Stimulated activated CD8-positive, alpha-beta memory T cell treated with anti-CD3 and anti-CD28 coated beads, Interleukin-15, amount 100 ng/mL, for 1 hour (primary cell): ENCODE measurements around the gene MOSMO.
"Not testable (repeated sequence)": the region's sequence is repeated elsewhere in the genome, so short reads cannot be mapped to it uniquely, and the experiment has no call there.

Experiments used
- DNase-seq: peaks from one replicate; pipeline ENCODE4 v3.0.0-alpha.2; 2020; ENCODE audit warnings: low read depth

MOSMO gene

GRCh38 chr16:22003195-22003594 lies 4.7 kb upstream of the MOSMO start:
- no peak for DNase-seq

GRCh38 chr16:22004341-22004740 lies 3.6 kb upstream of the MOSMO start:
- DNase-seq = no peak

GRCh38 chr16:22005746-22006145 lies 2.2 kb upstream of the MOSMO start:
- no peak for DNase-seq

DNA sequence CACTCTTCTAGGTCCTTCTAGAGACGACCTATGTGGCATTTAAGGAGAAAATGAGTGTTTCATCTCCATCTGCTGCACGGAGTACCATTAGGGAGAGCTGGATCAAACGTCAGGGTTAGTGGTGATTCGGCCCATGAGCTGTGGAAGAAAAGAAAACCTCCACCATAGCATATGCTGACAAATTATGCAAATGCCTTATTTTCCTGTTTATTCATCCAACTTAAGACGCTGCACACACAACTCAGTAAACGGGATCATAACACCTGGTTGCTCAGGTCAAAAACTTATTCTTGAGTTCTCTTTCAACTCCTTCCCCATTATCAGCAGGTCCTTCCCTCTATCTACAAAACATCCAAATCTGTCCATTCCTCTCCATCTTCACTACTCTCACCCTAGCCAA lies 1.3 kb upstream of the MOSMO start:
- DNase-seq = no peak

DNA sequence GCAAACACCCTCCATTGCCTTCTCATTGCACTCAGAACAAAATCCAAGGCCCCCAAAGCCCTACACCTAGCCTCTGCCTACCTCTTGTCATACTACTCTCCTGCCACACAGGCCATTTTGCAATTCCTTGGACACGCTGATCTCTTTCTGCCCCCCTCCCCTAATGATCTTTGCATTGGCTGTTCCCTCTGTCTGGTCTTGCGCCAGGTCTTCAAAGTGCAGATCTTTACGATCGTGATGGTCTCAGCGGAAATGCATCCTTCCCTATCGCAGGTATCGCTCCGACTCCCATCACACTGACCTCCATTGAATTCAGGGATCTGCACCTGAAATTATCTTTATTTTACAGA lies 777 bp upstream of the MOSMO start:
- DNase-seq = no peak

GRCh38 chr16:22008215-22009059 lies 526 bp downstream of the MOSMO start:
- DNase-seq = no peak

DNA sequence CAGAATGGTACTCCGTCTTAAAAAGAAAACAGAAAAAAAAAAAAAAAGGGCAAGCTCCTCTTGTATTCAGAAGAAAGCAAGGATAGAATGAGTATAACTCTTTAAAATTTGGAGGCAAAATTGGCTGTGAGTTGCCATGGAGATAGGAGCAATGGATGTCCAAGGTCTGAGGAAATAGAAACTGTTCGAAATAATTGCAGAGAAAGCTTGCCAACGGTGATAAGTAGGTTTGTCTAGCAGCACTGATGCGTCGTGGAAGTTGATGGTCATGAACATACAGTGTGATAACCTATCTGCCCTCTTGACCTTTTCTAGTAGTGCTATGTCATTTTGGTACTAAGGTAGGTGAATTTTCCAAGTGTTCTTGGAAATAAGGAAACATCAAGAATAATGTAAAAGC lies 3.0 kb downstream of the MOSMO start:
- no peak for DNase-seq

DNA sequence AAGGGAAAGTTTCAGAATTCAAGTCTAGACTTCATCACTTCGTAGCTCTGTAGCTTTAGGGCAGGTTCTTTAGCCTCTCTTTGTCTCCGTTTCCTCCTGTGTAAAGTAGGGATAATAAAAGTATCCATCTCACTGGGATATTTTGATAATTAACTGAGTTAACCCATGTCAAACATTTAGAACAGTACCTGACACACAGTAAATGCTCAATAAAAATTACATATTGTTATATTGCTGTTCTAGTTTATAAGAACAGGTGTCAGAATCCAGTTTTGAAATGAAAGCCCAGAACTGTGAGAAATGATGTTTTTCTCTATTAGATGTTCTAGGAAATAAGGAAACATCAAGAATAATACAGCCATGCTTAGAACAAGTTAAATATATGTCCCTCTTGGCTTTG lies 4.3 kb downstream of the MOSMO start:
- DNase-seq = no peak

- no peak for DNase-seq
Observed at GRCh38 chr16:22013486-22013885, 5.6 kb downstream of the MOSMO start.

DNA sequence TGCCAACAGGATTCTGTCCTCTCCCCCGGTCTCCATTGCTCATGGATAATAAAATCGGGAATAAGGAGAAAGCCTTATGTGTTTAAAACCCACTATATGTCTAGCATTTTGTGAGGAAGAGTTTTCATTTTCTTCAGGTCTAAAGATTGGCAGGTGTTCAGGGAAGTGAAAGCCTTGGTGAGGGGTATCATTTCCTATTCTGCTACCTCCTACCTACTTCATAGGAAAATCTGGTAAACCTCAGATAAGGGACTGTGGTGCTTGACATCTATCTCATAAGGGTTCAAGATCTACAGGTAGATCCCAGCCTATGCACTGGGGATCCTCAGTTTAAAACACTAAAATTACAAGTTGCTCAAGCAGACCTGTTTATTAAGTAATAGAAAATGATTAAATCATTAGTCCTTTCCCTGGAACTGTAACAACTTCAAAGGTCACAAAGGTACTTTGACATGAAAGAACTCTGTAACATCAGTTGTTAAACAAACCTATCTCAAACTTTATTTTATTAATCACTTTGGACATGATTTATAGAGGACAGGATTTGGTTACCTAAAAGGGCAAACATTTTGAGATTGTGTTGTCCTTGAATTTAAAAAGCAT lies 6.5 kb downstream of the MOSMO start:
- DNase-seq = no peak

DNA sequence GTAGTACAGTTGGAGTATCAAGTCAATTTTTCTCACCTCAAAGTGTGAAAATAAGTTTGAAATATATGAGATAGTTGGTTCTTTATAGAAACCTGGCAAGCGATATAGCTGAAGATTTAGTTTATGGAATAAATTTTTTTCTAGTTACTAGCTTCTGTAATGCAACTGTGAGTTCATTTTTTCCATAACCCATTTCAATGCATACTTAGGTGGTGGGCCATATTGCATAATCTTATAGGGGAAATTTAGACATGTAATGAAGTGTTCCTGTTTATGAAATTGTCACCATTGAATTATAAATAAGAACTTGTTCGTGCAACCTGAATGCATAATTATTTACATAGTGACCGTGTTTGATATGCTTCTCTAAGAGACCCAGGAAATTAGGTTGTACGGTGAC lies 9.0 kb downstream of the MOSMO start:
- no peak for DNase-seq

DNA sequence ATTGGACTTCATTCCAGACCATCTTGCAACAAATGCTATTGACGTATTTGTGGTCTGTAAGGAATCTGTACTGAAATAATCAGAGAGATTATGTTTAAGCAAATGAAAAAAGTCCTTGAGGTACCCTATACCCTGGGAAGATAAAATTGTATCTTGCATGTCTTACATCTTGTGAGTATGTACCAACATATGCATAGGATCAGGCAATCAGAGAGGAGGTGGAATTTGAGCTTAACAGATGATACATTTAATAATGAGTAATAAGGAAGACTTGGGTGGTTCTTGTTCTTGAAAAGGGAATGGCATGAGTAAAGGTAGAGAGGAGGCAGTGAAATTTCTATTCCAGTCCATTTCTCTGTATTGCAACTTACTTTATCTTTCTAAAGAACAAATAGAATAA lies 10.6 kb downstream of the MOSMO start:
- no peak for DNase-seq

DNA sequence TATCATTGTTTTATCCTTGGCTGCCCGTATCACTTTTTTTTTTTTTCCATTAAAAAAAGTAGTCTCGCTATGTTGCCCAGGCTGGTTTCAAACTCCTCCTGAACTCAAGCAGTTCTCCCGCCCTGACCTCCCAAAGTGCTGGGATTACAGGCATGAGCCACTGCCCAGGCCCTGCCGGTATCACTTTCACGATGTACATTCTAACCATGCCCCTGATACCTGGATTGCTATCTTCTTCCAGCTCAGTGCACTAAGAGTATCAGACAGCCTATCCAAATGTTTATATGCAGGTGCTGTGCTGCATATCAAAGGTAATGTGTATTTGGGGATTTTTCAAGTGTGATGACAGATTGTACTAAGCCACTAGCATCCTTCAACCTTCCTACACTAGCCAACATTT lies 14.2 kb downstream of the MOSMO start:
- DNase-seq = no peak

GRCh38 chr16:22023505-22023904 lies 15.6 kb downstream of the MOSMO start:
- DNase-seq = no peak

DNA sequence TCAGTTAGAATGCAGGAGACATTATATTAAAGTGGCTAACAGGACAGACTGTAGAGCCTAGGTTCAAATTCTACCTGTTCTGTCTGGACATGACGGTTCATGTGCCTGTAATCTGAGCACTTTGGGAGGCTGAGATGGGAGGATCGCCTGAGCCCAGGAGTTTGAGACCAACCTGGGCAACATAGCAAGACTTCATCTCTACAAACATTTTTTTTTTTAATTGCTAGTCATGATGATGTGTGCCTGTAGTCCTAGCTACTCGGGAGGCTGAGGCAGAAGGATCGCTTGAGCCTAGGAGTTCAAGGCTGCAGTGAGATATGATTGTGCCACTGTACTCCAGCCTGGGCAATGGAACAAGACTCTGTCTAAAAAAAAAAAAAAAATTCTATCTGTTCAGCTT lies 16.9 kb downstream of the MOSMO start:
- not testable (repeated sequence) for DNase-seq

- DNase-seq = no peak
Observed at GRCh38 chr16:22027633-22028032, 19.7 kb downstream of the MOSMO start.

GRCh38 chr16:22029632-22030031 lies 21.7 kb downstream of the MOSMO start:
- no peak for DNase-seq

DNA sequence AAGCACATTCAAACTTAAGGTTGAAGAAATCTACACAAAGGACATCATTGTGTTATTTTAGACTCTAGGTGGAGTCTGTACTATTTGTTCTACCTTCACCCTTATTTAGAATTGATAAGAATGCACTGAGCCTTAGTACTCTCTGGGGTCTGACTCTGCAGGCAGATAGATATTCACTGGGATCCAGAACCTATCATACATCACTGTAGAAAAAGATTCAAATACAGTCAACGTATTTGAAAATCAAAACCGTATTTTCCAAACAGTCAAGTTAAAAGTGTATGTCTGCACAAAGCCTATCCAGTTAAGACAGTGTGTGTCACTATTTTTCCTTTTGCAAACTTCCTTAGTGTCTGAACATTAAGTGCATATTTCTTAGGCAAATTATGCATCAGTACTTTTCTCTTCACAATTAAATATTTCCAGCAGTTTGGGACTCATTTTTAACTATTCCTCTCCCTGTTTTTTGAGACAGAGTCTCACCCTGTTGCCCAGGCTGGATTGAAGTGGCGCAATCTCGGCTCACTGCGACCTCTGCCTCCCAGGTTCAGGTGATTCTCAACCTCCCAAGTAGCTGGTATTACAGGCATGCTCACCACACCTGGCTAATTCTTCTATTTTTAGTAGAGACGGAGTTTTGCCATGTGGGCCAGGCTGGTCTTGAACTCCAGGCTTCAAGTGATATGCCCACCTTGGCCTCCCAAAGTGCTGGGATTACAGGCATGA lies 22.3 kb downstream of the MOSMO start:
- no peak for DNase-seq

GRCh38 chr16:22031483-22032083 lies 23.7 kb downstream of the MOSMO start:
- DNase-seq = no peak

GRCh38 chr16:22034503-22034902 lies 26.6 kb downstream of the MOSMO start:
- DNase-seq = no peak

- no peak for DNase-seq
Observed at GRCh38 chr16:22035153-22035552, 27.2 kb downstream of the MOSMO start.

GRCh38 chr16:22043882-22044281 lies 36.0 kb downstream of the MOSMO start:
- DNase-seq = not testable (repeated sequence)

DNA sequence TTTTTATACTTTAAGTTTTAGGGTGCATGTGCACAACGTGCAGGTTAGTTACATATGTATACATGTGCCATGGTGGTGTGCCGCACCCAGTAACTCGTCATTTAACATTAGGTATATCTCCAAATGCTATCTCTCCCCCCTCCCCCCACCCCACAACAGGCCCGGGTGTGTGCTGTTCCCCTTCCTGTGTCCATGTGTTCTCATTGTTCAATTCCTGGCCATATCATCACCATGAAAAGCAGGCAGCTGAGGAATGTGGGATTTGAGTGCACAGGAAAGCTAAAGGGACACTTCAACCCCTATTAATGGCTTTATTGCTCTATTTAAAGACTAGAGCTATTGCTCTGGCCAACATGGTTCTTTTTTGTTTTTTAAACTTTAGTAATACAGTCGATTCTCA lies 38.0 kb downstream of the MOSMO start:
- DNase-seq = not testable (repeated sequence)
